Esophagus squamous epithelium (tissue), 5 donors: ENCODE results near the gene GPRC5C. TPM values are rescaled to one million over a fixed set of nuclear protein-coding genes. Genes with fewer than 3 reads are reported as not detected.

Source experiments
- DNase-seq: peaks from one replicate; lab custom pipeline; 2025; lab: John Stamatoyannopoulos, UW
- H3K27ac ChIP-seq, 4 donors: fragments of 200-600 bp; sonication (generic); one replicate each; pipeline ENCODE4 v1.5.1; 2016 to 2019; ENCODE audit warnings: mild to moderate bottlenecking in 1 of 4
- H3K27me3 ChIP-seq, 4 donors: fragments of 200-600 bp; sonication (generic); 1 replicate in 3 of 4; 2 replicates in 1 of 4; pipeline versions ENCODE4 v1.5.1 to v1.6.0; 2017 to 2021; ENCODE audit warnings: antibody characterized with exemption in 1 of 4
- H3K36me3 ChIP-seq, 3 donors: fragments of 200-600 bp; sonication (generic); one replicate each; pipeline ENCODE4 v1.5.1; 2016 to 2019
- H3K4me1 ChIP-seq, 3 donors: fragments of 200-600 bp; sonication (generic); one replicate each; pipeline ENCODE4 v1.5.1; 2017 to 2019
- H3K4me3 ChIP-seq, 4 donors: fragments of 200-600 bp; sonication (generic); 1 replicate in 3 of 4; 2 replicates in 1 of 4; pipeline ENCODE4 v1.5.1; 2016 to 2019; ENCODE audit warnings: mild to moderate bottlenecking in 2 of 4, moderate library complexity in 1 of 4
- H3K9me3 ChIP-seq, 3 donors: fragments of 200-600 bp; sonication (generic); one replicate each; pipeline ENCODE4 v1.5.1; 2016 to 2019
- POLR2A ChIP-seq, 4 donors: fragments of 450-650 bp; IDR thresholded peaks; one replicate each; pipeline ENCODE4 v1.6.1; 2017; ENCODE audit warnings: antibody characterized with exemption in 4 of 4, mild to moderate bottlenecking in 4 of 4, moderate library complexity in 3 of 4
- WGBS, 2 donors: methylation state at CpG; one replicate each; pipeline ENCODE4 v1.1.5; 2018; 5-methylcytosine and 5-hydroxymethylcytosine counted together
- intact Hi-C: fragments of 100-400 bp; cut with DNase I; formaldehyde crosslinking; loops from one replicate; pipeline ENCODE4 v1.15.0; 2022
- total RNA-seq, 4 donors: library from RNA; depleted of rRNA; stranded (reverse); fragments of >200 nt; gene quantifications; one replicate each; pipeline ENCODE4 v1.1.0, GENCODE V29; 2016
- TF ChIP-seq, protein P1 (sequence below), 6 experiments: fragments of 450-650 bp in 4 of 6; fragments of 200-600 bp in 2 of 6; sonication (generic) in 2 of 6; IDR thresholded peaks; one replicate each; pipeline ENCODE4 v1.5.1; 2016 to 2019; ENCODE audit warnings: antibody characterized with exemption in 6 of 6, mild to moderate bottlenecking in 4 of 6, moderate library complexity in 4 of 6
- donor health status: DM: yes; HTN: yes; CAD: no.

The GPRC5C gene
- total RNA-seq, 4 donors from 2014 or later, result 6.3 to 21.6 (median 11.7) TPM

DNA sequence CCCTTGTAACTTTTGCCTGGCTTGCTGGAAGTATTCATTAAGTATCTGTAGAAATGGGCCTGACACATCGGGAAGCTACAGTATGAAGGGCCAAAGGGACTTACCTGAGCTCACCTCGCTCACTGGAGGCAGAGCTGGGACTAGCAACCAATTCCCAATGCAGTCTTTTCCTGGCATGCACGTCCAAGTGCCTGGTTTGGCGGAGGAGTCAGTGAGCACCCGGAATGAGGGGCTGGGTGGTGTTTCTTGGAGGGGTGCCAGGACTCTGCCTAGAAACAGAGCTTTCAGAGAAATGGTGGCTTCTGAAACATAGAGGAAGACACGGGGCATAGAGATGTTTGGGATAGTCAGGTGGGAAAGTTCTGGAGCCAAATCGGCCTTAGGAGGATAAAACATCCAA lies 18.4 kb upstream of the GPRC5C start:
- no peak for TF ChIP-seq POLR2A (IDR thresholded peaks at IDR 0.05)
- TF ChIP-seq, protein P1, sequence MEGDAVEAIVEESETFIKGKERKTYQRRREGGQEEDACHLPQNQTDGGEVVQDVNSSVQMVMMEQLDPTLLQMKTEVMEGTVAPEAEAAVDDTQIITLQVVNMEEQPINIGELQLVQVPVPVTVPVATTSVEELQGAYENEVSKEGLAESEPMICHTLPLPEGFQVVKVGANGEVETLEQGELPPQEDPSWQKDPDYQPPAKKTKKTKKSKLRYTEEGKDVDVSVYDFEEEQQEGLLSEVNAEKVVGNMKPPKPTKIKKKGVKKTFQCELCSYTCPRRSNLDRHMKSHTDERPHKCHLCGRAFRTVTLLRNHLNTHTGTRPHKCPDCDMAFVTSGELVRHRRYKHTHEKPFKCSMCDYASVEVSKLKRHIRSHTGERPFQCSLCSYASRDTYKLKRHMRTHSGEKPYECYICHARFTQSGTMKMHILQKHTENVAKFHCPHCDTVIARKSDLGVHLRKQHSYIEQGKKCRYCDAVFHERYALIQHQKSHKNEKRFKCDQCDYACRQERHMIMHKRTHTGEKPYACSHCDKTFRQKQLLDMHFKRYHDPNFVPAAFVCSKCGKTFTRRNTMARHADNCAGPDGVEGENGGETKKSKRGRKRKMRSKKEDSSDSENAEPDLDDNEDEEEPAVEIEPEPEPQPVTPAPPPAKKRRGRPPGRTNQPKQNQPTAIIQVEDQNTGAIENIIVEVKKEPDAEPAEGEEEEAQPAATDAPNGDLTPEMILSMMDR (IDR thresholded peaks at IDR 0.05), result no peak
- H3K27ac ChIP-seq, result no peak overlapping the region
- H3K36me3 ChIP-seq, result no peaks in the 10 kb centered on the region
- H3K4me1 ChIP-seq, result peaks cover 0 to 9% (median 3%) of the 10 kb centered on the region in 3 donors
- peaks cover 0 to 37% (median 0%) of the 10 kb centered on the region in 4 donors for H3K27me3 ChIP-seq
- WGBS, 2 donors, result 76 to 79% methylated on average over 6 of the region's 7 CpGs
- DNase-seq, result no peak
- H3K4me3 ChIP-seq, result no peak overlapping the region
- H3K9me3 ChIP-seq, result no peaks in the 10 kb centered on the region
- intact Hi-C loops, result no loop called here

DNA sequence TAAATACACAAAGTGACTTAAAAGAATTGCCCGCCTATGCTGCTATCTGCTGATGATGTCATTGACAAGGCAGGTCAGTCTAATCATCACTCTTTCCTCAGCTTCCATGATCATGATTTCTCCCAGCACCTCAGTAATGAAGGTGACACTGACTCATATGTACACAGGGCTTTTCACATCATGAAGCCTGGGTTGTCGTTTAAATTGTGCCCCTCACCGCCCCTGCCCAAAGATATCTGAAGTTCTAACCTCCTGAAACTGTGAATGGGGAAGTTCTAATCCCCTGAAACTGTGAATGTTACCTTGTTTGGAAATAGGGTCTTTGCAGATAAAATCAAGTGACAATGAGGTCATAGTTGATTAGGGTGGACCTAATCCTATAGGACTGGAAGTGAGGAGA lies 17.4 kb upstream of the GPRC5C start:
- 78 to 81% methylated on average over 3 of the region's 3 CpGs for WGBS, 2 donors
- intact Hi-C loops, result no loop called here
- H3K4me3 ChIP-seq, result no peak overlapping the region

DNA sequence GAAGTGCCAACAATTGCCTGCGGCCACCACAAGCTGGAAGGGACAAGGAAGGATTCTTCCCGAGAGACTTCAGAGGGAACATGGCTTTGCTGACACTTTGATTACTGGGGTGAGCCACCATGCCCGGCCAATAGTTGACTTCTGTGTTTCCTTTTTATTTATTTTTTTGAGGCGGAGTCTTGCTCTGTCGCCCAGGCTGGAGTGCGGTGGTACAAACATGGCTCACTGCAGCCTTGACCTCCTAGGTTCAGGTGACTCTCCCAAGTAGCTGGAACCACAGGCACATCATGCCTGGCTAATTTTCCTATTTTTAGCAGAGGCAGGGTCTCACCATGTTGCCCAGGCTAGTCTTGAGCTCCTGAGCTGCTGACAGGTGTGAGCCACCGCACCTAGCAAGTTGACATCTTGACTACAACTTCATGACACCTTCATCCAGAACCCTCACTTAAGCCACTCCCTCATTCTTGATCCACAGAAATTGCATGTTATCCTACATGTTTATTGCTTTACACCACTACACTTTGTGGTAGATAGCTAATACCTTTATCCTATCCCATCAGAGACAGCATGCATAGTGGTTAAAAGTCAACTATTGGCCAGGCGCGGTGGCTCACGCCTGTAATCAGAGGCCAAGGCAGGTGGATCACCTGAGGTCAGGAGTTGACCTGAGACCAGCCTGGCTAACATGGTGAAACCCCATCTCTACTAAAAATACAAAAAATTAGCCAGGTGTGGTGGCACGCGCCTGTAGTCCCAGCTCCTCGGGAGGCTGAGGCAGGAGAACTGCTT lies 16.1 kb upstream of the GPRC5C start:
- WGBS, 2 donors, result 89 to 94% methylated on average over 8 to 10 of the region's 13 CpGs
- no peaks in the 10 kb centered on the region for H3K36me3 ChIP-seq

More for the DNA sequence above, 17.4 kb upstream of the GPRC5C start:
- Histone ChIP-seq H3K27ac (no peak overlapping the region), H3K36me3 (no peaks in the 10 kb centered on the region), H3K4me1 (peaks cover 0 to 9% (median 3%) of the 10 kb centered on the region in 3 donors), H3K27me3 (peaks cover 0 to 40% (median 0%) of the 10 kb centered on the region in 4 donors), H3K9me3 (no peaks in the 10 kb centered on the region)
- TF ChIP-seq POLR2A (IDR thresholded peaks at IDR 0.05), result no peak
- TF ChIP-seq, protein P1 (IDR thresholded peaks at IDR 0.05), result no peak
- no peak for DNase-seq

GRCh38 chr17:74417178-74418045 lies 14.5 kb upstream of the GPRC5C start:
- Histone ChIP-seq H3K4me3 (no peak overlapping the region), H3K4me1 (peaks cover 0 to 9% (median 3%) of the 10 kb centered on the region in 3 donors), H3K27ac (no peak overlapping the region), H3K27me3 (peaks cover 0 to 26% (median 0%) of the 10 kb centered on the region in 4 donors), H3K36me3 (no peaks in the 10 kb centered on the region), H3K9me3 (peaks cover 0 to 6% (median 0%) of the 10 kb centered on the region in 3 donors)
- WGBS, 2 donors, result 28 to 57% methylated on average over 7 to 10 of the region's 12 CpGs
- DNase-seq, result no peak
- intact Hi-C loops, result no loop called here
- TF ChIP-seq, protein P1 (IDR thresholded peaks at IDR 0.05), result no peak
- no peak for TF ChIP-seq POLR2A (IDR thresholded peaks at IDR 0.05)

More for the DNA sequence above, 16.1 kb upstream of the GPRC5C start:
- Histone ChIP-seq H3K27ac (no peak overlapping the region), H3K27me3 (peaks cover 0 to 28% (median 0%) of the 10 kb centered on the region in 4 donors), H3K4me1 (peaks cover 0 to 9% (median 3%) of the 10 kb centered on the region in 3 donors), H3K4me3 (no peak overlapping the region), H3K9me3 (no peaks in the 10 kb centered on the region)
- intact Hi-C loops, result no loop called here
- TF ChIP-seq, protein P1 (IDR thresholded peaks at IDR 0.05), result no peak
- TF ChIP-seq POLR2A (IDR thresholded peaks at IDR 0.05), result no peak
- no peak for DNase-seq
